Measurements from ENCODE around the gene RAB17.

DNA sequence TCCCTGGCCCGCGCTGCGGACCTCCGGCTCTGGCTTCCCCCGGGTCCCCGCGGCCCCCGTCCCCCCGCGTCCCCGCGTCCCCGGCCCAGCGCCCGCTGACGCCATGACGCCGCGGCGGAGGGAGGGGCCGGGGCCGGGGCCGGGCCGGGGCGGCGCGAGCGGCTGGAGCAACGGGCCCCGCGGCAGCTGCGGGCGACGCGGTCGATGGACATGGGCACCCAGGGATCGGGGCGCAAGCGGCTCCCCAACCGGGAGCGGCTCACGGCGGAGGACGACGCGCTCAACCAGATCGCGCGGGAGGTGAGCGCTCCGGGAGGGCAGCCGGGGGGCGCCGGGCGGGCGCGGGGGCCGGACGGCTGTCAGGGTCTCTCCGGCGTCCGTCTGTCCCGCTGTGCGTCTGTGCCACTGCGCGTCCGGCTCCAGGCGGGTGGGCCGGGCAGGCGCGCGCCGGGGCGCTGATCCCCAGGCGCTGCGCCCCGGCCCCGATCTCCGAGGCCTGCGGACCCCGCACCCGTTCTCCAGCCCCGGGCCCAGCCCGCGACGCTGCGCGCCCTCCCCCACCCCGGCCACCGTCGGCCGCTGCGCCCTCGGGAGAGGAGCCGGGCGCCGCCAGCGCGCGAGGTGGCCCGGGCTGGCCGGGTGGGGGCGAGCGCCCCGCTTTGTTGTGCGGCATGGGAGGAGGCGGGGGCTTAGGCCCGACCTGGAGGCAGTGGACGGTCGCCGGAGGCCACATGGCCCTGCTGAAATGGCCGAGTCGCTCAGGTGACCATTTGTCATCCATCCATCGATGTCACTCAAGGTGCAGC lies 37.1 kb upstream of the RAB17 start, which contains the start of gene LRRFIP1:
- TF ChIP-seq TAF1 (IDR thresholded peaks at IDR 0.05; ENCODE audit: low read depth, low read length) (no peak), POLR2A (IDR thresholded peaks at IDR 0.05; ENCODE audit: low read depth, low read length) (no peak)

Data from GM12891 (cell line).